ENCODE results near the gene NCAPG2.

Gene NCAPG2

DNA sequence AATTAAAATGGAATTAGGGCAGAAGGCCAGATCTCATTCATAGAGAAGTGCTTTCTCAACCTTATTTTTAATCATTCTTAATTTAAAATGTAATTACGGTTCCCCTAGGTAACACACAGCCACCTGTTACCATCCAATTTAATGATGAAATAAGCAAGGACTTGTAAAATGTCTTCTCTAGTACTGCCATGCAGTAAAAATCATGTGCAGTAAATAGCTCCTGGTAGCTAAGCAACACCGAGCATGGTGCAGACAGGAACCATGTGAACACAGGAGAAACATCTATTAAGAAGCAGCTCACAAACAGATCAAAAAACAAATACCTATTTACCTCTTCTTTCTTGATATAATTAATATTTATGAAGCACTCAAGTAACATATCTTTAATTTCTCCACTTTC is 15.1 kb downstream of the NCAPG2 start:
- Histone ChIP-seq H2BK15ac (ENCODE audit: low read length) (no peak overlapping the region), H3K36me3 (replicated peaks in 1 of 2; ENCODE audit: control insufficient read depth in 2 of 2, insufficient read depth in 2 of 2, low read length in 2 of 2) (peaks cover 20 to 100% of the 10 kb centered on the region in 2 donors), H3K18ac (ENCODE audit: low read length) (no peak overlapping the region), H2AFZ (ENCODE audit: low read length) (no peak overlapping the region), H3K4me1 (ENCODE audit: control insufficient read depth in 2 of 2, insufficient read depth in 1 of 2, low read depth in 1 of 2, low read length in 2 of 2) (peaks cover 0 to 5% of the 10 kb centered on the region in 2 donors), H2BK5ac (ENCODE audit: low read length) (no peak overlapping the region), H3K9ac (ENCODE audit: low read depth, low read length, poor library complexity) (no peak overlapping the region), H2BK12ac (ENCODE audit: low read length) (no peak overlapping the region), H4K91ac (ENCODE audit: low read depth, low read length, poor library complexity) (no peak overlapping the region), H3K27ac (replicated peaks; ENCODE audit: low read length) (no peak overlapping the region), H3K79me1 (ENCODE audit: low read depth, low read length) (no peaks in the 10 kb centered on the region), H3K4me2 (ENCODE audit: insufficient read depth, low read length, poor library complexity, severe bottlenecking) (no peak overlapping the region), H2BK120ac (ENCODE audit: low read depth, low read length) (no peak overlapping the region), H3K4ac (ENCODE audit: low read length) (no peak overlapping the region), H3K23ac (ENCODE audit: low read depth, low read length, poor library complexity) (no peak overlapping the region), H4K8ac (ENCODE audit: low read depth, low read length) (no peak overlapping the region), H3K14ac (ENCODE audit: low read length) (no peak overlapping the region), H3K4me3 (ENCODE audit: low read length in 2 of 2) (no peak overlapping the region), H3K9me3 (replicated peaks in 1 of 2; ENCODE audit: control insufficient read depth in 2 of 2, insufficient read depth in 1 of 2, low read depth in 1 of 2, low read length in 2 of 2) (peaks cover 0 to 2% of the 10 kb centered on the region in 2 donors), H2AK5ac (ENCODE audit: low read depth, low read length) (no peak overlapping the region), H3K27me3 (ENCODE audit: control insufficient read depth in 3 of 3, insufficient read depth in 3 of 3, low read depth in 1 of 3, low read length in 3 of 3) (no peaks in the 10 kb centered on the region)
- DNase-seq (ENCODE audit: low spot score) = no peak
- no CpG with 5 or more reads among the region's 2 CpGs for WGBS, 2 donors (ENCODE audit: extremely low coverage in 2 of 2, insufficient read length in 2 of 2, insufficient replicate concordance in 1 of 2)

DNA sequence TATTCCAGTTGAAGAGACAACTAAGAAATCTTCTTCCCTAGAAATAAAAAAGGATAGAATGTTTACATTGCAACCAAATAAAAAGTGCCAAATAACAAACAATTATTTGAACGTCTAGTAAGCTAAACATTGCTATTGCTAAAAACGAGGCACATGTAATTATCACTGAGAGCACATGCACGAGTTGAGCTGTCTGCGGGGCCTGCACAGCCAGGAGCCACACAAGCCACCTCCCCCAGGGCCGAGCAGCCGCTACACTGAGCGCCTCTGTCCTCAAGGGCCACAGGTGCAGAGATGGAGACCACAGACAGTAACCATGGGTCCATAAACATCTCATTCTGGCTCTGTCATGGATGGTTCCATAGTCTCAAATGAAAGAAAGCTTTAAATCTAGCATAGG is 17.2 kb downstream of the NCAPG2 start:
- H3K4ac ChIP-seq (ENCODE audit: low read length) = no peak overlapping the region
- peaks cover 16 to 100% of the 10 kb centered on the region in 2 donors for H3K36me3 ChIP-seq (replicated peaks in 1 of 2; ENCODE audit: control insufficient read depth in 2 of 2, insufficient read depth in 2 of 2, low read length in 2 of 2)
- H3K27ac ChIP-seq (replicated peaks; ENCODE audit: low read length) = peak overlapping the region; percentile 7
- H2BK5ac ChIP-seq (ENCODE audit: low read length) = no peak overlapping the region
- peaks cover 0 to 5% of the 10 kb centered on the region in 2 donors for H3K4me1 ChIP-seq (ENCODE audit: control insufficient read depth in 2 of 2, insufficient read depth in 1 of 2, low read depth in 1 of 2, low read length in 2 of 2)
- H3K4me3 ChIP-seq (ENCODE audit: low read length in 2 of 2) = no peak overlapping the region
- peaks cover 0 to 2% of the 10 kb centered on the region in 2 donors for H3K9me3 ChIP-seq (replicated peaks in 1 of 2; ENCODE audit: control insufficient read depth in 2 of 2, insufficient read depth in 1 of 2, low read depth in 1 of 2, low read length in 2 of 2)
- no peak overlapping the region for H3K23ac ChIP-seq (ENCODE audit: low read depth, low read length, poor library complexity)
- H4K91ac ChIP-seq (ENCODE audit: low read depth, low read length, poor library complexity) = no peak overlapping the region
- H2BK12ac ChIP-seq (ENCODE audit: low read length) = no peak overlapping the region
- no peak overlapping the region for H3K9ac ChIP-seq (ENCODE audit: low read depth, low read length, poor library complexity)
- H4K8ac ChIP-seq (ENCODE audit: low read depth, low read length) = no peak overlapping the region
- H2BK120ac ChIP-seq (ENCODE audit: low read depth, low read length) = no peak overlapping the region
- no peak overlapping the region for H3K18ac ChIP-seq (ENCODE audit: low read length)
- H2AFZ ChIP-seq (ENCODE audit: low read length) = no peak overlapping the region
- no peak overlapping the region for H2AK5ac ChIP-seq (ENCODE audit: low read depth, low read length)
- no peak overlapping the region for H3K4me2 ChIP-seq (ENCODE audit: insufficient read depth, low read length, poor library complexity, severe bottlenecking)
- WGBS, 2 donors (ENCODE audit: extremely low coverage in 2 of 2, insufficient read length in 2 of 2, insufficient replicate concordance in 1 of 2) = no CpG with 5 or more reads among the region's 7 CpGs
- no peaks in the 10 kb centered on the region for H3K27me3 ChIP-seq (ENCODE audit: control insufficient read depth in 3 of 3, insufficient read depth in 3 of 3, low read depth in 1 of 3, low read length in 3 of 3)
- H3K14ac ChIP-seq (ENCODE audit: low read length) = no peak overlapping the region
- no peak overlapping the region for H2BK15ac ChIP-seq (ENCODE audit: low read length)
- no peaks in the 10 kb centered on the region for H3K79me1 ChIP-seq (ENCODE audit: low read depth, low read length)
- no peak for DNase-seq (ENCODE audit: low spot score)

DNA sequence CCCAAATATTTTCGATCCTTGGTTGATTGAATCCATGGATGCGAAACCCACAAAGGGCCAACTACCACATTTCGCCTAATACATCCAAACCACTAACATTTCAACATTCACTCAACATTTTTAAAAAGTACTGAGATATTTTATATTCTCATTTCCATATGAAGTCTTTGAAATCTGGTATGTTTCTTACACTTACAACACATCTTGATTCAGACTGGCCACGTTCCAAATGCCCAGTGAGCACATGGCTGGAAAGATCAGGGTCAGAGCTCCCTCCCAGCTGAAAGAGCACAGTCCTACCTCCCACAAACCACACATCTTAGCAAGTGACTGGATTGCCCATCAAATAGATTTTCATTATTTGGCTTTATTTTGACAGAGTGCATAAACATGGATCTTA is 18.9 kb downstream of the NCAPG2 start:
- no peak overlapping the region for H2BK12ac ChIP-seq (ENCODE audit: low read length)
- no peak overlapping the region for H3K18ac ChIP-seq (ENCODE audit: low read length)
- no peak overlapping the region for H2AFZ ChIP-seq (ENCODE audit: low read length)
- no peak overlapping the region for H4K91ac ChIP-seq (ENCODE audit: low read depth, low read length, poor library complexity)
- no peak overlapping the region for H2AK5ac ChIP-seq (ENCODE audit: low read depth, low read length)
- peaks cover 0 to 5% of the 10 kb centered on the region in 2 donors for H3K4me1 ChIP-seq (ENCODE audit: control insufficient read depth in 2 of 2, insufficient read depth in 1 of 2, low read depth in 1 of 2, low read length in 2 of 2)
- peaks cover 15 to 100% of the 10 kb centered on the region in 2 donors for H3K36me3 ChIP-seq (replicated peaks in 1 of 2; ENCODE audit: control insufficient read depth in 2 of 2, insufficient read depth in 2 of 2, low read length in 2 of 2)
- no peak overlapping the region for H3K9ac ChIP-seq (ENCODE audit: low read depth, low read length, poor library complexity)
- no peak overlapping the region for H3K4ac ChIP-seq (ENCODE audit: low read length)
- no peaks in the 10 kb centered on the region for H3K27me3 ChIP-seq (ENCODE audit: control insufficient read depth in 3 of 3, insufficient read depth in 3 of 3, low read depth in 1 of 3, low read length in 3 of 3)
- H3K4me2 ChIP-seq (ENCODE audit: insufficient read depth, low read length, poor library complexity, severe bottlenecking) = no peak overlapping the region
- no peak overlapping the region for H3K27ac ChIP-seq (replicated peaks; ENCODE audit: low read length)
- 100% methylated on average over 1 of the region's 4 CpGs; no CpG with 5 or more reads in 1 of the 2 donors for WGBS, 2 donors (ENCODE audit: extremely low coverage in 2 of 2, insufficient read length in 2 of 2, insufficient replicate concordance in 1 of 2)
- no peak overlapping the region for H2BK15ac ChIP-seq (ENCODE audit: low read length)
- H3K23ac ChIP-seq (ENCODE audit: low read depth, low read length, poor library complexity) = no peak overlapping the region
- no peak for DNase-seq (ENCODE audit: low spot score)
- H2BK5ac ChIP-seq (ENCODE audit: low read length) = no peak overlapping the region
- no peak overlapping the region for H3K4me3 ChIP-seq (ENCODE audit: low read length in 2 of 2)
- H2BK120ac ChIP-seq (ENCODE audit: low read depth, low read length) = no peak overlapping the region
- no peaks in the 10 kb centered on the region for H3K79me1 ChIP-seq (ENCODE audit: low read depth, low read length)
- H4K8ac ChIP-seq (ENCODE audit: low read depth, low read length) = no peak overlapping the region
- H3K9me3 ChIP-seq (replicated peaks in 1 of 2; ENCODE audit: control insufficient read depth in 2 of 2, insufficient read depth in 1 of 2, low read depth in 1 of 2, low read length in 2 of 2) = peaks cover 0 to 2% of the 10 kb centered on the region in 2 donors
- H3K14ac ChIP-seq (ENCODE audit: low read length) = no peak overlapping the region

DNA sequence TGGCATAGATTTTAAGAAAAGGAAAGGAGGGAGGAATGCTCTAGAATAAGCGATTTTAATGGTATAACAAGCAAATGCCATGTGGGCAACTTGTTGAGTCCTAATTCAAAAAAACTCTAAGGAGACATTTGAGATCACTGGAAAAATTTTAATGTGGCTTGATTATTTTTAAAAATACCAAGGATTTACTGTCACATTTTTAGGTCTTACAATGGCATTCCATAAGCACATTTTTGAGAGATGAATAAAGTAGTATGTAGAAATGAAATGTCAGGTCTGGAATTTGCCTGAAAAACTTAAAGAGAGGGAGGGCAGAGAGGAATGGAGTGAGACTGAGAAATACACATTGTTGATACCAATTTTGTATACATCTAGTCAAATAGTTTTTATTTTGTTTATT is 20.3 kb downstream of the NCAPG2 start:
- Histone ChIP-seq H3K27me3 (ENCODE audit: control insufficient read depth in 3 of 3, insufficient read depth in 3 of 3, low read depth in 1 of 3, low read length in 3 of 3) (no peaks in the 10 kb centered on the region), H2AFZ (ENCODE audit: low read length) (no peak overlapping the region), H3K18ac (ENCODE audit: low read length) (no peak overlapping the region), H4K8ac (ENCODE audit: low read depth, low read length) (no peak overlapping the region), H3K79me1 (ENCODE audit: low read depth, low read length) (no peaks in the 10 kb centered on the region), H2BK120ac (ENCODE audit: low read depth, low read length) (no peak overlapping the region), H3K27ac (replicated peaks; ENCODE audit: low read length) (no peak overlapping the region), H2BK12ac (ENCODE audit: low read length) (no peak overlapping the region), H3K23ac (ENCODE audit: low read depth, low read length, poor library complexity) (no peak overlapping the region), H3K9me3 (replicated peaks in 1 of 2; ENCODE audit: control insufficient read depth in 2 of 2, insufficient read depth in 1 of 2, low read depth in 1 of 2, low read length in 2 of 2) (peaks cover 0 to 2% of the 10 kb centered on the region in 2 donors), H2BK15ac (ENCODE audit: low read length) (no peak overlapping the region), H3K14ac (ENCODE audit: low read length) (no peak overlapping the region), H3K4ac (ENCODE audit: low read length) (no peak overlapping the region), H3K9ac (ENCODE audit: low read depth, low read length, poor library complexity) (no peak overlapping the region), H3K4me2 (ENCODE audit: insufficient read depth, low read length, poor library complexity, severe bottlenecking) (no peak overlapping the region), H3K4me1 (ENCODE audit: control insufficient read depth in 2 of 2, insufficient read depth in 1 of 2, low read depth in 1 of 2, low read length in 2 of 2) (peaks cover 0 to 5% of the 10 kb centered on the region in 2 donors), H2BK5ac (ENCODE audit: low read length) (no peak overlapping the region), H2AK5ac (ENCODE audit: low read depth, low read length) (no peak overlapping the region), H3K4me3 (ENCODE audit: low read length in 2 of 2) (no peak overlapping the region), H4K91ac (ENCODE audit: low read depth, low read length, poor library complexity) (no peak overlapping the region), H3K36me3 (replicated peaks in 1 of 2; ENCODE audit: control insufficient read depth in 2 of 2, insufficient read depth in 2 of 2, low read length in 2 of 2) (peaks cover 22 to 100% of the 10 kb centered on the region in 2 donors)
- DNase-seq (ENCODE audit: low spot score) = no peak
- no CpG with 5 or more reads among the region's 1 CpG for WGBS, 2 donors (ENCODE audit: extremely low coverage in 2 of 2, insufficient read length in 2 of 2, insufficient replicate concordance in 1 of 2)

Data from neuronal stem cell (in vitro differentiated cells).